HepG2 (cell line): ENCODE measurements around the gene PCYOX1L. TPM values are rescaled to one million over a fixed set of nuclear protein-coding genes. Genes with fewer than 3 reads are reported as not detected.

ENCODE experiments used
- CCDC6 ChIP-seq: sonication (generic); formaldehyde crosslinking; IDR thresholded peaks from 2 replicates; pipeline ENCODE4 v1.8.1; 2022; ENCODE audit warnings: mild to moderate bottlenecking, missing genetic modification reagents, moderate library complexity
- DBP ChIP-seq: sonication (generic); formaldehyde crosslinking; IDR thresholded peaks from 2 replicates; pipeline ENCODE4 v1.4.0; 2020; ENCODE audit warnings: missing genetic modification reagents; ENCODE audit errors: not compliant biosample characterization
- HIC2 ChIP-seq: sonication (generic); formaldehyde crosslinking; IDR thresholded peaks from 2 replicates; pipeline ENCODE4 v1.9.0; 2022; ENCODE audit warnings: low read depth, missing genetic modification reagents
- ISX ChIP-seq: sonication (generic); formaldehyde crosslinking; conservative IDR thresholded peaks from 2 replicates; pipeline ENCODE4 v1.5.0; 2020; ENCODE audit warnings: missing genetic modification reagents
- MXI1 ChIP-seq: IDR thresholded peaks from 3 replicates; pipeline ENCODE4 v1.6.1; 2012; ENCODE audit warnings: low read depth, low read length, inconsistent platforms, borderline replicate concordance
- NFATC3 ChIP-seq: sonication (generic); formaldehyde crosslinking; IDR thresholded peaks from 2 replicates; pipeline ENCODE4 v1.5.1; 2020; ENCODE audit warnings: mild to moderate bottlenecking, missing genetic modification reagents
- NKX3-1 ChIP-seq: sonication (generic); formaldehyde crosslinking; IDR thresholded peaks from 2 replicates; pipeline ENCODE4 v1.5.0; 2020; ENCODE audit warnings: missing genetic modification reagents
- NR3C1 ChIP-seq: sonication (generic); formaldehyde crosslinking; IDR thresholded peaks from 2 replicates; pipeline ENCODE4 v1.4.0; 2020; ENCODE audit warnings: missing genetic modification reagents
- YEATS4 ChIP-seq: sonication (generic); formaldehyde crosslinking; IDR thresholded peaks from 2 replicates; pipeline ENCODE4 v1.4.0; 2020; ENCODE audit warnings: missing genetic modification reagents, borderline replicate concordance
- ZNF292 ChIP-seq: sonication (generic); formaldehyde crosslinking; IDR thresholded peaks from 2 replicates; pipeline ENCODE4 v1.8.1; 2022; ENCODE audit warnings: mild to moderate bottlenecking, low read depth, missing genetic modification reagents, borderline replicate concordance
- ZNF430 ChIP-seq: sonication (generic); formaldehyde crosslinking; IDR thresholded peaks from 2 replicates; pipeline ENCODE4 v1.9.0; 2021; ENCODE audit warnings: mild to moderate bottlenecking, missing genetic modification reagents
- polyA plus RNA-seq, 8 experiments: library from polyadenylated mRNA; depleted of rRNA in 3 of 8; stranded (reverse) in 7 of 8; unstranded in 1 of 8; fragments of >200 nt; fragmentation: Illumina TruSeq in 4 of 8; extraction: Trizol in 4 of 8; gene quantifications; 2 replicates each; pipeline versions ENCODE4 v1.2.1 to v1.2.3, GENCODE V29; 2011 to 2016; ENCODE audit warnings: low read depth in 4 of 8, missing spikeins in 1 of 8, mixed read lengths in 1 of 8; ENCODE audit not compliant: insufficient read depth in 1 of 8
- total RNA-seq, 5 experiments: library from RNA; depleted of rRNA; stranded (reverse); fragments of >200 nt; fragmentation: Illumina TruSeq; extraction: Trizol; gene quantifications; 2 replicates each; pipeline ENCODE4 v1.2.3, GENCODE V29; 2016; ENCODE audit warnings: low read depth in 1 of 5
- TF ChIP-seq, protein P1 (sequence below): sonication (generic); formaldehyde crosslinking; IDR thresholded peaks from 2 replicates; pipeline ENCODE4 v1.4.0; 2020; ENCODE audit warnings: missing genetic modification reagents, borderline replicate concordance
- TF ChIP-seq, protein P2 (sequence below): sonication (generic); formaldehyde crosslinking; IDR thresholded peaks from 2 replicates; pipeline ENCODE4 v1.5.1; 2020; ENCODE audit warnings: mild to moderate bottlenecking, missing genetic modification reagents, moderate library complexity
- TF ChIP-seq, protein P3 (sequence below): sonication (generic); formaldehyde crosslinking; conservative IDR thresholded peaks from 2 replicates; pipeline ENCODE4 v1.8.0; 2022; ENCODE audit warnings: low read depth, missing genetic modification reagents

The PCYOX1L gene
- total and polyA plus RNA-seq, 2 of the 13 experiments (the other 11 are each of a cell fraction or from before 2014, with no cell fraction given), result 1.00 to 3.7 TPM

DNA sequence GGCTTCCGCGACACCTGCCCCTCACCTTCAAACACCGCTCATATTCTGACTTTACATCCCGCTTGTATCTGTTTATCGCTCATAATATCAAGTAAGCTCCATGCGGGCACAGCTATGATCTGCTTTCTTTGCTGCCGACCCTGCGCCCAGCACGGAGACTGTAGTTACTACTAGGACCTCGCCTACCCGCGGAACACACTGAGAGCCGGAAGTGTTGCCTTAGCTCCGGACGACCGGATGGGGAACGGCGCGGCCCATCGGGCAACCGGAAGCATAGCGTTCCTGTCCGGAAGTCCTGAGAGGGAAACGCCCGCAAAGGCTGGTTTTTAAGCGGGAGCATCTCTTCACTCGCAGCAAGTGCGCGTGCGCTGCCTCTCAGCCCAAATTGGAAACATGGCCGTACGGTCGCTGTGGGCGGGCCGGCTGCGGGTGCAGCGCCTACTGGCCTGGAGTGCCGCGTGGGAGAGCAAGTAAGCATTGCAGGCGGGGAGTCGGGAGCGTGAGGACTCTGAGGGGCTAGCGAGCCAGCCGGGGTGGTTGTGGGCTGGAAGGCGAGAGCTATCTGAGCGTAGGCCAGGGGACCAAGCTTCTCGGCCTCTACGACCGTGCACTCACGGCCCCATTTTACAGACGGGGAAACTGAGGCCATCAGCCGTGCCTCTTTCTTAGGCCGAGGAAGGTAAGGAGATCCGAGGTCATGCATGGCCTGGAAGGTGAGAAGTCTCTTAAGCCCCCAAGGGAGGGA, 12.5 kb upstream of the PCYOX1L start, which contains the start of gene GRPEL2 (continued):
- TF ChIP-seq NFATC3 (peak; percentile 95), ZNF430 (peak; percentile 72; the same call in 1 of the 2 replicates), YEATS4 (CRISPR knock-in tag) (peak; percentile 94), CCDC6 (CRISPR knock-in tag) (peak; percentile 75; the same call in 1 of the 2 replicates), NR3C1 (CRISPR knock-in tag) (no peak), MXI1 (peak; percentile 74; the same call in 1 of the 3 replicates), ZNF292 (CRISPR knock-in tag) (no peak), HIC2 (CRISPR knock-in tag) (no peak; the same call in 1 of the 2 replicates), NKX3-1 (CRISPR knock-in tag) (no peak), ISX (peak; percentile 63; the same call in 1 of the 2 replicates), DBP (no peak)
- TF ChIP-seq, protein P1, sequence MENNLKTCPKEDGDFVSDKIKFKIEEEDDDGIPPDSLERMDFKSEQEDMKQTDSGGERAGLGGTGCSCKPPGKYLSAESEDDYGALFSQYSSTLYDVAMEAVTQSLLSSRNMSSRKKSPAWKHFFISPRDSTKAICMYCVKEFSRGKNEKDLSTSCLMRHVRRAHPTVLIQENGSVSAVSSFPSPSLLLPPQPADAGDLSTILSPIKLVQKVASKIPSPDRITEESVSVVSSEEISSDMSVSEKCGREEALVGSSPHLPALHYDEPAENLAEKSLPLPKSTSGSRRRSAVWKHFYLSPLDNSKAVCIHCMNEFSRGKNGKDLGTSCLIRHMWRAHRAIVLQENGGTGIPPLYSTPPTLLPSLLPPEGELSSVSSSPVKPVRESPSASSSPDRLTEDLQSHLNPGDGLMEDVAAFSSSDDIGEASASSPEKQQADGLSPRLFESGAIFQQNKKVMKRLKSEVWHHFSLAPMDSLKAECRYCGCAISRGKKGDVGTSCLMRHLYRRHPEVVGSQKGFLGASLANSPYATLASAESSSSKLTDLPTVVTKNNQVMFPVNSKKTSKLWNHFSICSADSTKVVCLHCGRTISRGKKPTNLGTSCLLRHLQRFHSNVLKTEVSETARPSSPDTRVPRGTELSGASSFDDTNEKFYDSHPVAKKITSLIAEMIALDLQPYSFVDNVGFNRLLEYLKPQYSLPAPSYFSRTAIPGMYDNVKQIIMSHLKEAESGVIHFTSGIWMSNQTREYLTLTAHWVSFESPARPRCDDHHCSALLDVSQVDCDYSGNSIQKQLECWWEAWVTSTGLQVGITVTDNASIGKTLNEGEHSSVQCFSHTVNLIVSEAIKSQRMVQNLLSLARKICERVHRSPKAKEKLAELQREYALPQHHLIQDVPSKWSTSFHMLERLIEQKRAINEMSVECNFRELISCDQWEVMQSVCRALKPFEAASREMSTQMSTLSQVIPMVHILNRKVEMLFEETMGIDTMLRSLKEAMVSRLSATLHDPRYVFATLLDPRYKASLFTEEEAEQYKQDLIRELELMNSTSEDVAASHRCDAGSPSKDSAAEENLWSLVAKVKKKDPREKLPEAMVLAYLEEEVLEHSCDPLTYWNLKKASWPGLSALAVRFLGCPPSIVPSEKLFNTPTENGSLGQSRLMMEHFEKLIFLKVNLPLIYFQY, result peak; percentile 81
- TF ChIP-seq, protein P2, sequence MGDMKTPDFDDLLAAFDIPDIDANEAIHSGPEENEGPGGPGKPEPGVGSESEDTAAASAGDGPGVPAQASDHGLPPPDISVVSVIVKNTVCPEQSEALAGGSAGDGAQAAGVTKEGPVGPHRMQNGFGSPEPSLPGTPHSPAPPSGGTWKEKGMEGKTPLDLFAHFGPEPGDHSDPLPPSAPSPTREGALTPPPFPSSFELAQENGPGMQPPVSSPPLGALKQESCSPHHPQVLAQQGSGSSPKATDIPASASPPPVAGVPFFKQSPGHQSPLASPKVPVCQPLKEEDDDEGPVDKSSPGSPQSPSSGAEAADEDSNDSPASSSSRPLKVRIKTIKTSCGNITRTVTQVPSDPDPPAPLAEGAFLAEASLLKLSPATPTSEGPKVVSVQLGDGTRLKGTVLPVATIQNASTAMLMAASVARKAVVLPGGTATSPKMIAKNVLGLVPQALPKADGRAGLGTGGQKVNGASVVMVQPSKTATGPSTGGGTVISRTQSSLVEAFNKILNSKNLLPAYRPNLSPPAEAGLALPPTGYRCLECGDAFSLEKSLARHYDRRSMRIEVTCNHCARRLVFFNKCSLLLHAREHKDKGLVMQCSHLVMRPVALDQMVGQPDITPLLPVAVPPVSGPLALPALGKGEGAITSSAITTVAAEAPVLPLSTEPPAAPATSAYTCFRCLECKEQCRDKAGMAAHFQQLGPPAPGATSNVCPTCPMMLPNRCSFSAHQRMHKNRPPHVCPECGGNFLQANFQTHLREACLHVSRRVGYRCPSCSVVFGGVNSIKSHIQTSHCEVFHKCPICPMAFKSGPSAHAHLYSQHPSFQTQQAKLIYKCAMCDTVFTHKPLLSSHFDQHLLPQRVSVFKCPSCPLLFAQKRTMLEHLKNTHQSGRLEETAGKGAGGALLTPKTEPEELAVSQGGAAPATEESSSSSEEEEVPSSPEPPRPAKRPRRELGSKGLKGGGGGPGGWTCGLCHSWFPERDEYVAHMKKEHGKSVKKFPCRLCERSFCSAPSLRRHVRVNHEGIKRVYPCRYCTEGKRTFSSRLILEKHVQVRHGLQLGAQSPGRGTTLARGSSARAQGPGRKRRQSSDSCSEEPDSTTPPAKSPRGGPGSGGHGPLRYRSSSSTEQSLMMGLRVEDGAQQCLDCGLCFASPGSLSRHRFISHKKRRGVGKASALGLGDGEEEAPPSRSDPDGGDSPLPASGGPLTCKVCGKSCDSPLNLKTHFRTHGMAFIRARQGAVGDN (CRISPR knock-in tag), result peak; percentile 99
- TF ChIP-seq, protein P3, sequence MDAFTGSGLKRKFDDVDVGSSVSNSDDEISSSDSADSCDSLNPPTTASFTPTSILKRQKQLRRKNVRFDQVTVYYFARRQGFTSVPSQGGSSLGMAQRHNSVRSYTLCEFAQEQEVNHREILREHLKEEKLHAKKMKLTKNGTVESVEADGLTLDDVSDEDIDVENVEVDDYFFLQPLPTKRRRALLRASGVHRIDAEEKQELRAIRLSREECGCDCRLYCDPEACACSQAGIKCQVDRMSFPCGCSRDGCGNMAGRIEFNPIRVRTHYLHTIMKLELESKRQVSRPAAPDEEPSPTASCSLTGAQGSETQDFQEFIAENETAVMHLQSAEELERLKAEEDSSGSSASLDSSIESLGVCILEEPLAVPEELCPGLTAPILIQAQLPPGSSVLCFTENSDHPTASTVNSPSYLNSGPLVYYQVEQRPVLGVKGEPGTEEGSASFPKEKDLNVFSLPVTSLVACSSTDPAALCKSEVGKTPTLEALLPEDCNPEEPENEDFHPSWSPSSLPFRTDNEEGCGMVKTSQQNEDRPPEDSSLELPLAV (CRISPR knock-in tag), result no peak
